AG20443 (cell line): ENCODE data around the gene TSPAN18.

Experiments used
- DNase-seq: peaks from one replicate; pipeline ENCODE4 v3.0.0; 2012; ENCODE audit warnings: low spot score, mixed read lengths

The TSPAN18 gene

GRCh38 chr11:44777209-44778194 is 50.7 kb downstream of the TSPAN18 start:
- DNase-seq: no peak

- no peak for DNase-seq
Observed at GRCh38 chr11:44778195-44779100, 51.7 kb downstream of the TSPAN18 start.

- no peak for DNase-seq
Observed at GRCh38 chr11:44779736-44780520, 53.2 kb downstream of the TSPAN18 start.

GRCh38 chr11:44780940-44781631 is 54.3 kb downstream of the TSPAN18 start:
- no peak for DNase-seq

- DNase-seq: no peak
Observed at GRCh38 chr11:44781655-44782054, 54.9 kb downstream of the TSPAN18 start.

GRCh38 chr11:44782478-44782877 is 55.7 kb downstream of the TSPAN18 start:
- DNase-seq: no peak

GRCh38 chr11:44784436-44784760 is 57.6 kb downstream of the TSPAN18 start:
- no peak for DNase-seq

GRCh38 chr11:44784851-44785250 is 58.1 kb downstream of the TSPAN18 start:
- DNase-seq: no peak

GRCh38 chr11:44785856-44786607 is 59.3 kb downstream of the TSPAN18 start:
- peak; percentile 31 for DNase-seq

GRCh38 chr11:44787070-44787469 is 60.3 kb downstream of the TSPAN18 start:
- DNase-seq: no peak

- no peak for DNase-seq
Observed at GRCh38 chr11:44787981-44788380, 61.2 kb downstream of the TSPAN18 start.

- no peak for DNase-seq
Observed at GRCh38 chr11:44788536-44789261, 61.9 kb downstream of the TSPAN18 start.

GRCh38 chr11:44789496-44789895 is 62.7 kb downstream of the TSPAN18 start:
- DNase-seq: peak; percentile 37

GRCh38 chr11:44790211-44790610 is 63.4 kb downstream of the TSPAN18 start:
- DNase-seq: no peak

GRCh38 chr11:44791316-44791925 is 64.7 kb downstream of the TSPAN18 start:
- DNase-seq: no peak

- DNase-seq: no peak
Observed at GRCh38 chr11:44792171-44792570, 65.4 kb downstream of the TSPAN18 start.

GRCh38 chr11:44793350-44794090 is 66.8 kb downstream of the TSPAN18 start:
- no peak for DNase-seq

- DNase-seq: no peak
Observed at GRCh38 chr11:44795803-44796535, 69.2 kb downstream of the TSPAN18 start.
